ENCODE data around the gene GLP1R.

Gene GLP1R

GRCh38 chr6:39095578-39095977 lies 47.0 kb downstream of the GLP1R start:
- no peaks in the 10 kb centered on the region for H3K9me3 ChIP-seq (ENCODE audit: insufficient read depth, low read length, severe bottlenecking)
- H3K4me1 ChIP-seq (ENCODE audit: insufficient read depth, low read length), result no peaks in the 10 kb centered on the region
- H3K4me3 ChIP-seq (ENCODE audit: low read depth in 1 of 2, low read length in 2 of 2), result no peak overlapping the region
- TF ChIP-seq, protein P1, sequence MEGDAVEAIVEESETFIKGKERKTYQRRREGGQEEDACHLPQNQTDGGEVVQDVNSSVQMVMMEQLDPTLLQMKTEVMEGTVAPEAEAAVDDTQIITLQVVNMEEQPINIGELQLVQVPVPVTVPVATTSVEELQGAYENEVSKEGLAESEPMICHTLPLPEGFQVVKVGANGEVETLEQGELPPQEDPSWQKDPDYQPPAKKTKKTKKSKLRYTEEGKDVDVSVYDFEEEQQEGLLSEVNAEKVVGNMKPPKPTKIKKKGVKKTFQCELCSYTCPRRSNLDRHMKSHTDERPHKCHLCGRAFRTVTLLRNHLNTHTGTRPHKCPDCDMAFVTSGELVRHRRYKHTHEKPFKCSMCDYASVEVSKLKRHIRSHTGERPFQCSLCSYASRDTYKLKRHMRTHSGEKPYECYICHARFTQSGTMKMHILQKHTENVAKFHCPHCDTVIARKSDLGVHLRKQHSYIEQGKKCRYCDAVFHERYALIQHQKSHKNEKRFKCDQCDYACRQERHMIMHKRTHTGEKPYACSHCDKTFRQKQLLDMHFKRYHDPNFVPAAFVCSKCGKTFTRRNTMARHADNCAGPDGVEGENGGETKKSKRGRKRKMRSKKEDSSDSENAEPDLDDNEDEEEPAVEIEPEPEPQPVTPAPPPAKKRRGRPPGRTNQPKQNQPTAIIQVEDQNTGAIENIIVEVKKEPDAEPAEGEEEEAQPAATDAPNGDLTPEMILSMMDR (IDR thresholded peaks at IDR 0.05; ENCODE audit: borderline replicate concordance, extremely low read depth, low read length, poor library complexity, severe bottlenecking), result no peak
- no peak for TF ChIP-seq EZH2 (IDR thresholded peaks at IDR 0.05; ENCODE audit: borderline replicate concordance, low read depth, low read length, severe bottlenecking)
- ATAC-seq (ENCODE audit: insufficient read depth, low read depth), result no peak
- H3K36me3 ChIP-seq (ENCODE audit: insufficient read depth, low read length), result no peaks in the 10 kb centered on the region
- H3K9ac ChIP-seq (ENCODE audit: low read depth, low read length), result no peak overlapping the region
- H3K4me2 ChIP-seq (ENCODE audit: insufficient read depth, low read length), result no peak overlapping the region
- H3K27ac ChIP-seq (ENCODE audit: low read length), result no peak overlapping the region
- no peaks in the 10 kb centered on the region for H3K27me3 ChIP-seq (ENCODE audit: insufficient read depth, low read length, poor library complexity)
- no peaks in the 10 kb centered on the region for H3K79me2 ChIP-seq (ENCODE audit: insufficient read depth, low read length)
- no peak for DNase-seq
- H2AFZ ChIP-seq (ENCODE audit: low read depth, low read length), result no peak overlapping the region
- no peaks in the 10 kb centered on the region for H4K20me1 ChIP-seq (ENCODE audit: insufficient read depth, low read length)

DNA sequence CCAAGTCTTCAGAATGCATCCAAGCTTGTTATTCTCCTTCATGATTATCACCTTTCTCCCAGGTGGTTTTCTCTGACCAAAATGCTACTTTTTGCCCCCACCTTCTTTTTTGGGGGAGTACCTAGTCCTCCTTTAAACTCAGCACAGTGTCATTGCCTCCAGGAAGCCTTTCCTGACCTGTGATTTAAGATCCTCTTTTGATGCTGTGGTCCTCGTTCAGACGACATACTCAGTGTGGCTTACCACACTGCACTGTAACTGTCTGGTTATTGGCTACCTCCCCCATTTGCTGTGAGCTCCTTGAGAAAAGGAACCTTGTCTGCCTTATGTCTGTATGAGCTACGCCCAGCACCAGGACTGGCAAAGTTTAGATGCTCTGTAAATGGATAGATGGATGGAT lies 51.8 kb downstream of the GLP1R start:
- H3K9ac ChIP-seq (ENCODE audit: low read depth, low read length), result no peak overlapping the region
- peaks cover 13% of the 10 kb centered on the region for H3K36me3 ChIP-seq (ENCODE audit: insufficient read depth, low read length)
- H3K4me3 ChIP-seq (ENCODE audit: low read depth in 1 of 2, low read length in 2 of 2), result no peak overlapping the region
- peak; percentile 78 for ATAC-seq (ENCODE audit: insufficient read depth, low read depth)
- no peaks in the 10 kb centered on the region for H3K79me2 ChIP-seq (ENCODE audit: insufficient read depth, low read length)
- no peak for TF ChIP-seq EZH2 (IDR thresholded peaks at IDR 0.05; ENCODE audit: borderline replicate concordance, low read depth, low read length, severe bottlenecking)
- TF ChIP-seq, protein P1 (IDR thresholded peaks at IDR 0.05; ENCODE audit: borderline replicate concordance, extremely low read depth, low read length, poor library complexity, severe bottlenecking), result no peak
- H4K20me1 ChIP-seq (ENCODE audit: insufficient read depth, low read length), result no peaks in the 10 kb centered on the region
- H3K9me3 ChIP-seq (ENCODE audit: insufficient read depth, low read length, severe bottlenecking), result no peaks in the 10 kb centered on the region
- no peaks in the 10 kb centered on the region for H3K27me3 ChIP-seq (ENCODE audit: insufficient read depth, low read length, poor library complexity)
- DNase-seq, result peak; percentile 17
- no peaks in the 10 kb centered on the region for H3K4me1 ChIP-seq (ENCODE audit: insufficient read depth, low read length)
- no peak overlapping the region for H3K27ac ChIP-seq (ENCODE audit: low read length)
- no peak overlapping the region for H2AFZ ChIP-seq (ENCODE audit: low read depth, low read length)
- H3K4me2 ChIP-seq (ENCODE audit: insufficient read depth, low read length), result no peak overlapping the region

- Histone ChIP-seq H3K36me3 (ENCODE audit: insufficient read depth, low read length) (peaks cover 16% of the 10 kb centered on the region), H3K9ac (ENCODE audit: low read depth, low read length) (no peak overlapping the region), H3K4me1 (ENCODE audit: insufficient read depth, low read length) (no peaks in the 10 kb centered on the region), H3K4me3 (ENCODE audit: low read depth in 1 of 2, low read length in 2 of 2) (no peak overlapping the region), H3K4me2 (ENCODE audit: insufficient read depth, low read length) (no peak overlapping the region), H4K20me1 (ENCODE audit: insufficient read depth, low read length) (no peaks in the 10 kb centered on the region; the same call in 1 of the 2 replicates), H3K9me3 (ENCODE audit: insufficient read depth, low read length, severe bottlenecking) (no peaks in the 10 kb centered on the region), H3K27me3 (ENCODE audit: insufficient read depth, low read length, poor library complexity) (no peaks in the 10 kb centered on the region), H3K27ac (ENCODE audit: low read length) (no peak overlapping the region), H2AFZ (ENCODE audit: low read depth, low read length) (no peak overlapping the region), H3K79me2 (ENCODE audit: insufficient read depth, low read length) (no peaks in the 10 kb centered on the region)
- ATAC-seq (ENCODE audit: insufficient read depth, low read depth), result no peak
- no peak for DNase-seq
- no peak for TF ChIP-seq EZH2 (IDR thresholded peaks at IDR 0.05; ENCODE audit: borderline replicate concordance, low read depth, low read length, severe bottlenecking)
- TF ChIP-seq, protein P1 (IDR thresholded peaks at IDR 0.05; ENCODE audit: borderline replicate concordance, extremely low read depth, low read length, poor library complexity, severe bottlenecking), result no peak
These were observed 53.7 kb downstream of the GLP1R start for GRCh38 chr6:39102071-39102820.

Measured in DND-41 (cell line).